BJ (cell line): ENCODE results near the gene RANBP10. TPM values are rescaled to one million over a fixed set of nuclear protein-coding genes. Genes with fewer than 3 reads are reported as not detected.

ENCODE experiments used
- CTCF ChIA-PET: fragments of 350-600 bp; formaldehyde crosslinking; extraction: SDS; loops from one replicate; lab custom pipeline; 2021; ENCODE audit warnings: antibody characterized with exemption, inconsistent platforms; lab: Yijun Ruan, JAX
- POLR2A ChIA-PET: fragments of 300-600 bp; sonication (Branson Sonifier 250); formaldehyde crosslinking; extraction: SDS; loops from one replicate; lab custom pipeline; 2021; ENCODE audit warnings: antibody characterized with exemption; lab: Charles Lee
- DNase-seq: peaks from one replicate; pipeline ENCODE4 v3.0.0-alpha.2; 2011; ENCODE audit warnings: low read depth
- H3K27me3 ChIP-seq: 2 replicates; pipeline ENCODE4 v1.6.0; 2011; ENCODE audit warnings: low read length; ENCODE audit not compliant: control insufficient read depth, insufficient read depth
- H3K36me3 ChIP-seq: 2 replicates; pipeline ENCODE4 v1.5.1; 2011; ENCODE audit warnings: low read length; ENCODE audit not compliant: control insufficient read depth, insufficient read depth
- H3K4me3 ChIP-seq: 2 replicates; pipeline ENCODE4 v1.5.1; 2011; ENCODE audit warnings: low read depth, mild to moderate bottlenecking, control low read depth, low read length
- CTCF ChIP-seq: IDR thresholded peaks from 2 replicates; pipeline ENCODE4 v1.5.1; 2011; ENCODE audit warnings: low read depth, mild to moderate bottlenecking, control low read depth, inconsistent platforms, low read length, moderate library complexity; ENCODE audit not compliant: insufficient read depth
- polyA plus RNA-seq: library from polyadenylated mRNA; depleted of rRNA; stranded (reverse); fragments of >200 nt; gene quantifications from 2 replicates; pipeline ENCODE4 v1.2.3, GENCODE V29; 2011

Gene RANBP10
- polyA plus RNA-seq, 1 experiment, result 17.6 TPM

GRCh38 chr16:67679935-67680897, 126.1 kb downstream of the RANBP10 start:
- ChIA-PET POLR2A (interaction anchor here (0.6 kb wide), 1 partner anchor 9 kb away, joined by 6 read pairs; no protein-coding TSS in a partner anchor), CTCF (interaction anchor here (1.3 to 4.1 kb wide), 3 partner anchors 7 to 135 kb away, joined by 4 to 33 read pairs (median 6); no protein-coding TSS in a partner anchor)
- Histone ChIP-seq H3K36me3 (peaks cover 4% of the 10 kb centered on the region), H3K4me3 (no peak overlapping the region), H3K27me3 (no peaks in the 10 kb centered on the region)
- DNase-seq, result no peak
- TF ChIP-seq CTCF, result no peak

- no peak for TF ChIP-seq CTCF
- ChIA-PET POLR2A (interaction anchor here (0.5 kb wide), 1 partner anchor 43 kb away, joined by 14 read pairs; no protein-coding TSS in a partner anchor), CTCF (interaction anchor here (0.9 to 1.3 kb wide), 2 partner anchors 11 to 158 kb away, joined by 3 to 6 read pairs; no protein-coding TSS in a partner anchor)
- Histone ChIP-seq H3K36me3 (peaks cover 3% of the 10 kb centered on the region; the same call in 1 of the 2 replicates), H3K27me3 (no peaks in the 10 kb centered on the region), H3K4me3 (no peak overlapping the region)
- DNase-seq, result no peak
These were observed 127.9 kb downstream of the RANBP10 start for GRCh38 chr16:67678354-67679023.

- Histone ChIP-seq H3K27me3 (no peaks in the 10 kb centered on the region), H3K36me3 (0 out of 2 replicates have a peak, but pooled peaks cover 3% of the 10 kb centered on the region), H3K4me3 (no peak overlapping the region)
- DNase-seq, result no peak
- TF ChIP-seq CTCF, result no peak
- ChIA-PET CTCF (no interaction called here), POLR2A (no interaction called here)
These were observed 128.6 kb downstream of the RANBP10 start for GRCh38 chr16:67677712-67678111.

- no peak for DNase-seq
- no peak for TF ChIP-seq CTCF
- Histone ChIP-seq H3K4me3 (no peak overlapping the region), H3K27me3 (no peaks in the 10 kb centered on the region), H3K36me3 (0 out of 2 replicates have a peak, but pooled peaks cover 3% of the 10 kb centered on the region)
- CTCF ChIA-PET, result interaction anchor here (1.2 to 2.0 kb wide), 2 partner anchors 9 to 139 kb away, joined by 7 to 12 read pairs; no protein-coding TSS in a partner anchor
- POLR2A ChIA-PET, result no interaction called here
These were observed 129.4 kb downstream of the RANBP10 start for GRCh38 chr16:67676939-67677338.

GRCh38 chr16:67676516-67676915, 129.8 kb downstream of the RANBP10 start:
- ChIA-PET CTCF (interaction anchor here (1.2 to 2.0 kb wide), 2 partner anchors 8 to 140 kb away, joined by 7 to 12 read pairs; no protein-coding TSS in a partner anchor), POLR2A (no interaction called here)
- Histone ChIP-seq H3K36me3 (0 out of 2 replicates have a peak, but pooled peaks cover 3% of the 10 kb centered on the region), H3K4me3 (no peak overlapping the region), H3K27me3 (no peaks in the 10 kb centered on the region)
- TF ChIP-seq CTCF, result no peak
- DNase-seq, result no peak
